Testis (tissue), 5 donors: ENCODE measurements around the gene WIF1. TPM values are rescaled to one million over a fixed set of nuclear protein-coding genes. Genes with fewer than 3 reads are reported as not detected.
A peak's percentile ranks its signal among the peaks of the same experiment; 100 is the strongest.

Source experiments
- DNase-seq: peaks from one replicate; pipeline ENCODE4 v3.0.0-alpha.2; 2019
- H3K27ac ChIP-seq, 2 donors: fragments of 200-600 bp; sonication (generic); one replicate each; pipeline ENCODE4 v1.5.1; 2019
- H3K27me3 ChIP-seq: fragments of 200-600 bp; sonication (generic); one replicate; pipeline ENCODE4 v1.5.1; 2019
- H3K36me3 ChIP-seq: fragments of 200-600 bp; sonication (generic); one replicate; pipeline ENCODE4 v1.5.1; 2017; ENCODE audit warnings: low read depth; ENCODE audit errors: missing control alignments
- H3K4me1 ChIP-seq: fragments of 200-600 bp; sonication (generic); one replicate; pipeline ENCODE4 v1.5.1; 2019
- H3K4me3 ChIP-seq, 2 donors: fragments of 200-600 bp; sonication (generic); one replicate each; pipeline ENCODE4 v1.5.1; 2017 to 2019
- H3K9me3 ChIP-seq: fragments of 200-600 bp; sonication (generic); one replicate; pipeline ENCODE4 v1.5.1; 2017
- POLR2A ChIP-seq: fragments of 450-650 bp; IDR thresholded peaks from one replicate; pipeline ENCODE4 v1.6.1; 2017; ENCODE audit warnings: antibody characterized with exemption, mild to moderate bottlenecking, moderate library complexity
- WGBS, 2 donors: methylation state at CpG; one replicate each; pipeline ENCODE4 v1.1.5; 2018; 5-methylcytosine and 5-hydroxymethylcytosine counted together
- intact Hi-C: fragments of 100-400 bp; cut with DNase I; formaldehyde crosslinking; loops from one replicate; pipeline ENCODE4 v1.15.1; 2023; ENCODE audit warnings: low total_unique reads
- long read RNA-seq, 2 donors: transcript quantifications; one replicate each; lab custom pipeline, GENCODE V29; 2026
- polyA plus RNA-seq: library from polyadenylated mRNA; stranded (reverse); fragments of 350-450 nt; fragmentation: Illumina TruSeq; extraction: RNeasy Lipid Tissue Mini Kit (QIAGEN cat#74804); gene quantifications from one replicate; pipeline ENCODE4 v1.2.3, GENCODE V29; 2014; ENCODE audit warnings: low read depth, low replicate concordance; ENCODE audit not compliant: insufficient read depth
- total RNA-seq, 2 donors: library from RNA; depleted of rRNA; stranded (reverse); fragments of >200 nt; gene quantifications; one replicate each; pipeline ENCODE4 v1.2.3, GENCODE V29; 2016
- TF ChIP-seq, protein P1 (sequence below), 3 experiments: fragments of 450-650 bp in 2 of 3; fragments of 200-600 bp in 1 of 3; sonication (generic) in 1 of 3; IDR thresholded peaks; one replicate each; pipeline ENCODE4 v1.5.1; 2016 to 2019; ENCODE audit warnings: antibody characterized with exemption in 3 of 3, mild to moderate bottlenecking in 2 of 3, moderate library complexity in 1 of 3

WIF1 gene
- total RNA-seq: 1 to 10 TPM in 1 of 2 donors, under 1 TPM in 1; 0.87 to 4.5 TPM
- polyA plus RNA-seq: 3.1 TPM
- long read RNA-seq, donor 1, partial matches to known transcripts: 0 of 3 reads
- long read RNA-seq, donor 1, other reads (novel, unspliced or antisense): 0 of 3 reads
- long read RNA-seq, donor 2: 0 reads

DNA sequence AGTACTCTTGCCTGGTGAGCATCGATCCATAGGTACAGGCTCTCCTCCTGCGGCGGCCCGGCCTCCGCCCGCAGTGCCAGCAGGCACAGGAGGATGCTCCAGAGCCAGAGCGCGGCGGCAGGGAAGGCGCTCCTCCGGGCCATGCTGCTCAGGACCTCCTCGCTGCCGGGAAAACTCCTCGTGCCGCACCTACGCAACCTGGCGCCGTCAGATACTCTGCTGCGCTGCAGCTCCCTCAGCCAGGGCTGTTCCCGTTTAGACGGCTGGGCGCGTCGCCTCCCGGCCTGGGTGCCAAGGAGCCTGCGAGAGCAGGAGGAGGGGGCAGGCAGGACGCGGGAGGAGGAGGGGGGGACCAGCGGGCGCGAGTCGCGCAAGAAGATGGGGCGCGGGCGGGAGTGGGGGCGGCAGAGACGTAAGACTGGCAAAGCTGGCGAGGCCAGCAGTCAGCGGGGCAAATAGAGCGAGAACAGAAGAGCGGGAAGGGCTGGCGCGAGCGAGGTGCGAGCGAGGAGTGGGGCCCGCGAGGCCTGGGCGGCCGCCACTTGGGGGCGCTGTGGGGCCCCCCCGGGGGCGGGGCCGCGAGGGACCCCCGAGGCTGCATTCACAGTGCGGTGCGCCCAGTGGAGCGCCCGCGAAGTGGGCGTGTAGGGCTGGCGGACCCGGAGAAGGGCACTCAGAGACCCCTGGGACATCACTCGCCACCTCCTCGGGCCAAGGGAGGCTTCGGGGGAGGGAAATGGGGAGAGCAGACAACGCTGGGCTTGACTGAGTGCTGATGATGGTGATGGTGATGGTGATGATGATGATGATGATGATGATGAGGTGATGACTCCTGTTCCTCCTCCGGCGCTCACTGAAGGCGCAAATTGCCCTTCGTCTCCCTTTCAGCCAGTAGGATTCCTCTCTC is at the start of gene WIF1:
Gene WIF1 (minus strand): TSS at position 257 of the 907 bp plus-strand sequence. CDS start 114 bp downstream, at position 143.
- 4 to 6% methylated on average over 37 to 65 of the region's 73 CpGs for WGBS, 2 donors
- intact Hi-C loops: no loop called here
- H3K27ac ChIP-seq: no peak within 1 kb of the TSS
- H3K9me3 ChIP-seq: no peaks in the 10 kb centered on the region
- no peaks in the 10 kb centered on the region for H3K27me3 ChIP-seq
- TF ChIP-seq, protein P1, sequence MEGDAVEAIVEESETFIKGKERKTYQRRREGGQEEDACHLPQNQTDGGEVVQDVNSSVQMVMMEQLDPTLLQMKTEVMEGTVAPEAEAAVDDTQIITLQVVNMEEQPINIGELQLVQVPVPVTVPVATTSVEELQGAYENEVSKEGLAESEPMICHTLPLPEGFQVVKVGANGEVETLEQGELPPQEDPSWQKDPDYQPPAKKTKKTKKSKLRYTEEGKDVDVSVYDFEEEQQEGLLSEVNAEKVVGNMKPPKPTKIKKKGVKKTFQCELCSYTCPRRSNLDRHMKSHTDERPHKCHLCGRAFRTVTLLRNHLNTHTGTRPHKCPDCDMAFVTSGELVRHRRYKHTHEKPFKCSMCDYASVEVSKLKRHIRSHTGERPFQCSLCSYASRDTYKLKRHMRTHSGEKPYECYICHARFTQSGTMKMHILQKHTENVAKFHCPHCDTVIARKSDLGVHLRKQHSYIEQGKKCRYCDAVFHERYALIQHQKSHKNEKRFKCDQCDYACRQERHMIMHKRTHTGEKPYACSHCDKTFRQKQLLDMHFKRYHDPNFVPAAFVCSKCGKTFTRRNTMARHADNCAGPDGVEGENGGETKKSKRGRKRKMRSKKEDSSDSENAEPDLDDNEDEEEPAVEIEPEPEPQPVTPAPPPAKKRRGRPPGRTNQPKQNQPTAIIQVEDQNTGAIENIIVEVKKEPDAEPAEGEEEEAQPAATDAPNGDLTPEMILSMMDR (IDR thresholded peaks at IDR 0.05): peak in 2 of 3 experiments; percentile 33 to 62
- TF ChIP-seq POLR2A: no peak
- H3K36me3 ChIP-seq: no peaks in the 10 kb centered on the region
- peak; percentile 58 for DNase-seq
- no peaks in the 10 kb centered on the region for H3K4me1 ChIP-seq
- peak within 1 kb of the TSS; percentile 49 to 56 for H3K4me3 ChIP-seq

GRCh38 chr12:65170209-65170881 is 49.2 kb upstream of the WIF1 start:
- Histone ChIP-seq H3K27me3 (no peaks in the 10 kb centered on the region), H3K4me3 (peak overlapping the region; percentile 98), H3K9me3 (no peaks in the 10 kb centered on the region), H3K27ac (peak overlapping the region; percentile 95 to 98), H3K4me1 (peaks cover 21% of the 10 kb centered on the region), H3K36me3 (no peaks in the 10 kb centered on the region)
- 1% methylated on average over 18 to 47 of the region's 47 CpGs for WGBS, 2 donors
- TF ChIP-seq, protein P1 (IDR thresholded peaks at IDR 0.05): no peak
- no peak for TF ChIP-seq POLR2A
- intact Hi-C loops: no loop called here
- DNase-seq: peak; percentile 74

GRCh38 chr12:65169320-65170208 is 48.5 kb upstream of the WIF1 start, which contains the start of gene LEMD3:
LEMD3 (plus strand) TSS chr12:65169583; CDS start chr12:65169597, 14 bp downstream.
- peak; percentile 99 for DNase-seq
- 0% methylated on average over 26 to 88 of the region's 91 CpGs for WGBS, 2 donors
- H3K27ac ChIP-seq: peak within 1 kb of the TSS; percentile 95 to 98
- H3K4me1 ChIP-seq: peaks cover 21% of the 10 kb centered on the region
- H3K27me3 ChIP-seq: no peaks in the 10 kb centered on the region
- H3K9me3 ChIP-seq: no peaks in the 10 kb centered on the region
- no peaks in the 10 kb centered on the region for H3K36me3 ChIP-seq
- TF ChIP-seq, protein P1 (IDR thresholded peaks at IDR 0.05): no peak
- peak; percentile 59 for TF ChIP-seq POLR2A
- intact Hi-C loops: no loop called here
- peak within 1 kb of the TSS; percentile 98 for H3K4me3 ChIP-seq

DNA sequence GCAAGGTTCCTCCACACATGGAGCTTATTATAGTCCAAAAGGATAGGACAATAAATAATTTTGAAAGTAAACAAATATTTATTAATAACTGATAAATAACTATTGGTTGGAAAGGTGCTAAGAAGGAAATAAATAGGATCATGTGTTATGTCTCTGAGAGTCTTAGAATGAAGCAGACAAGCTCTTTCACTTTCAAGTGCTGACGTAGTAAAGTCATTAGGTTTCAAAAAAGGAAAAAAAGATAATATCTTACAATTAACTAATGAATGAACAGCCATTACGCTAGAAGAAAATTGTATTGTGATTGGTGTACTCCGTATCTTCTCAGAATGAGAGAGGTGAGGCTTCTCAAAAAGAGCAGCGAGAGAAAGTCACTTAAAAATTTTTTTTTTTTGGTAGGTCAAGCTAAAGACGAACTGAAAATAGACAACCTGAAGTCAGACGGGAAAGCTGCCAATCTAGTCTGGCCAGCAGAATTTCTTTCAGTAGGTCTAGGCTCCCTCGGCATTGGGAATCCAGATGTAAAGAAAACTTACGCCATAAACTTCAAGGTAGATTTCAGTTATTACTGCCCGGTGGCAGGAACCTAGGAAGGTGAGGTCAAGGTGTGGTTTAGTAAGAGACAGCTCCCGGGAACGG is 47.7 kb upstream of the WIF1 start:
- WGBS, 2 donors: 5 to 8% methylated on average over 11 of the region's 11 CpGs

More for the DNA sequence above, 47.7 kb upstream of the WIF1 start:
- Histone ChIP-seq H3K27me3 (no peaks in the 10 kb centered on the region), H3K4me1 (peaks cover 16% of the 10 kb centered on the region), H3K27ac (peak overlapping the region; percentile 95 to 98), H3K4me3 (peak overlapping the region; percentile 98), H3K9me3 (no peaks in the 10 kb centered on the region), H3K36me3 (no peaks in the 10 kb centered on the region)
- intact Hi-C loops: no loop called here
- no peak for TF ChIP-seq POLR2A
- TF ChIP-seq, protein P1 (IDR thresholded peaks at IDR 0.05): no peak
- DNase-seq: no peak
